Embryonic facial prominence (tissue), 1 donor: ENCODE data around the gene SMAD7.
"Not testable (repeated sequence)": the region's sequence is repeated elsewhere in the genome, so short reads cannot be mapped to it uniquely, and the experiment has no call there.

Experiments
- DNase-seq: peaks from one replicate; pipeline ENCODE4 v3.0.0-alpha.2; 2016; ENCODE audit errors: extremely low spot score

SMAD7 gene

GRCh38 chr18:48878471-48878870, 72.3 kb downstream of the SMAD7 start:
- no peak for DNase-seq

GRCh38 chr18:48877941-48878340, 72.8 kb downstream of the SMAD7 start:
- DNase-seq = no peak

- no peak for DNase-seq
Measured at GRCh38 chr18:48876590-48876989, 74.2 kb downstream of the SMAD7 start.

GRCh38 chr18:48875942-48876511, 74.7 kb downstream of the SMAD7 start:
- DNase-seq = no peak

- no peak for DNase-seq
Measured at GRCh38 chr18:48875314-48875941, 75.3 kb downstream of the SMAD7 start.

- DNase-seq = no peak
Measured at GRCh38 chr18:48874701-48875162, 76.0 kb downstream of the SMAD7 start.

GRCh38 chr18:48874233-48874632, 76.5 kb downstream of the SMAD7 start:
- DNase-seq = no peak

GRCh38 chr18:48872234-48873145, 78.3 kb downstream of the SMAD7 start:
- DNase-seq = no peak

- DNase-seq = no peak
Measured at GRCh38 chr18:48871391-48872166, 79.2 kb downstream of the SMAD7 start.

GRCh38 chr18:48870926-48871325, 79.8 kb downstream of the SMAD7 start:
- DNase-seq = not testable (repeated sequence)
